Mesenchymal stem cell (in vitro differentiated cells and primary cell): ENCODE results near the gene RTRAF.

ENCODE experiments used
- DNase-seq: peaks from one replicate; pipeline ENCODE4 v3.0.0-alpha.2; 2013
- H2AFZ ChIP-seq: one replicate; pipeline ENCODE4 v1.6.1; 2013; ENCODE audit warnings: low read depth, mild to moderate bottlenecking, control low read depth, inconsistent platforms, low read length, moderate library complexity
- H2AK5ac ChIP-seq: 2 replicates; pipeline ENCODE4 v1.6.1; 2013; ENCODE audit warnings: low read length, moderate library complexity, mild to moderate bottlenecking, inconsistent platforms; ENCODE audit not compliant: severe bottlenecking
- H2BK120ac ChIP-seq: one replicate; pipeline ENCODE4 v1.6.1; 2013; ENCODE audit warnings: low read depth, mild to moderate bottlenecking, inconsistent platforms, low read length, moderate library complexity
- H2BK12ac ChIP-seq, 2 experiments: one replicate each; pipeline ENCODE4 v1.6.1; 2013; ENCODE audit warnings: inconsistent platforms in 2 of 2, low read length in 2 of 2, mild to moderate bottlenecking in 2 of 2, moderate library complexity in 2 of 2, control low read depth in 1 of 2
- H2BK15ac ChIP-seq: one replicate; pipeline ENCODE4 v1.6.1; 2013; ENCODE audit warnings: mild to moderate bottlenecking, low read depth, inconsistent platforms; ENCODE audit not compliant: poor library complexity, severe bottlenecking
- H2BK5ac ChIP-seq: 2 replicates; pipeline ENCODE4 v1.6.1; 2013; ENCODE audit warnings: low read depth, mild to moderate bottlenecking, low read length, control low read depth, inconsistent platforms; ENCODE audit not compliant: poor library complexity, severe bottlenecking
- H3K14ac ChIP-seq, 2 experiments: one replicate each; pipeline ENCODE4 v1.6.1; 2013; ENCODE audit warnings: inconsistent platforms in 2 of 2, low read length in 2 of 2, control low read depth in 1 of 2, mild to moderate bottlenecking in 1 of 2, moderate library complexity in 1 of 2
- H3K18ac ChIP-seq, 2 experiments: one replicate each; pipeline ENCODE4 v1.6.1; 2013; ENCODE audit warnings: inconsistent platforms in 2 of 2, low read length in 2 of 2, control low read depth in 1 of 2, low read depth in 1 of 2, mild to moderate bottlenecking in 1 of 2
- H3K23ac ChIP-seq, 2 experiments: one replicate each; pipeline ENCODE4 v1.6.1; 2013; ENCODE audit warnings: inconsistent platforms in 2 of 2, low read length in 2 of 2, mild to moderate bottlenecking in 2 of 2, moderate library complexity in 2 of 2, control low read depth in 1 of 2
- H3K27ac ChIP-seq: 2 replicates; pipeline ENCODE4 v1.5.1; 2013; ENCODE audit warnings: mild to moderate bottlenecking, moderate library complexity, low read length, control low read depth, inconsistent platforms; ENCODE audit not compliant: poor library complexity, severe bottlenecking
- H3K27me3 ChIP-seq, 2 experiments: 2 replicates each; pipeline versions ENCODE4 v1.6.1 to v1.7.0; 2013; ENCODE audit warnings: low read length in 2 of 2, mild to moderate bottlenecking in 2 of 2, moderate library complexity in 2 of 2, control low read depth in 1 of 2, inconsistent platforms in 1 of 2; ENCODE audit not compliant: control insufficient read depth in 1 of 2, insufficient read depth in 1 of 2
- H3K36me3 ChIP-seq, 2 experiments: 2 replicates each; pipeline versions ENCODE4 v1.6.1 to v1.7.0; 2013; ENCODE audit warnings: low read length in 2 of 2, control low read depth in 1 of 2, inconsistent platforms in 1 of 2, low read depth in 1 of 2, mild to moderate bottlenecking in 1 of 2; ENCODE audit not compliant: insufficient read depth in 2 of 2, control insufficient read depth in 1 of 2
- H3K4ac ChIP-seq, 2 experiments: one replicate each; pipeline ENCODE4 v1.6.1; 2013; ENCODE audit warnings: inconsistent platforms in 2 of 2, low read length in 2 of 2, mild to moderate bottlenecking in 2 of 2, moderate library complexity in 2 of 2, control low read depth in 1 of 2, low read depth in 1 of 2
- H3K4me1 ChIP-seq: 2 replicates; pipeline ENCODE4 v1.6.1; 2013; ENCODE audit warnings: low read depth, low read length, control low read depth; ENCODE audit not compliant: control insufficient read depth, insufficient read depth
- H3K4me2 ChIP-seq: 2 replicates; pipeline ENCODE4 v1.6.1; 2013; ENCODE audit warnings: low read length, mild to moderate bottlenecking, inconsistent platforms; ENCODE audit not compliant: poor library complexity, severe bottlenecking
- H3K4me3 ChIP-seq, 2 experiments: 2 replicates each; pipeline versions ENCODE4 v1.5.1 to v1.7.0; 2013; ENCODE audit warnings: low read length in 2 of 2, mild to moderate bottlenecking in 2 of 2, control low read depth in 1 of 2, low read depth in 1 of 2; ENCODE audit not compliant: insufficient read depth in 1 of 2
- H3K79me1 ChIP-seq: replicated peaks from 2 replicates; pipeline ENCODE4 v1.6.1; 2013; ENCODE audit warnings: mild to moderate bottlenecking, control low read depth, low read length, inconsistent platforms; ENCODE audit not compliant: poor library complexity, severe bottlenecking
- H3K9ac ChIP-seq: 2 replicates; pipeline ENCODE4 v1.7.0; 2013; ENCODE audit warnings: mild to moderate bottlenecking, low read length, moderate library complexity
- H3K9me3 ChIP-seq: 2 replicates; pipeline ENCODE4 v1.7.0; 2013; ENCODE audit warnings: mild to moderate bottlenecking, low read length; ENCODE audit not compliant: control insufficient read depth
- H4K8ac ChIP-seq: one replicate; pipeline ENCODE4 v1.6.1; 2013; ENCODE audit warnings: inconsistent platforms, mild to moderate bottlenecking, low read length, moderate library complexity
- H4K91ac ChIP-seq: one replicate; pipeline ENCODE4 v1.6.1; 2013; ENCODE audit warnings: mild to moderate bottlenecking, low read length, inconsistent platforms
- WGBS: methylation state at CpG from one replicate; pipeline ENCODE4 v1.1.7; 2013; ENCODE audit warnings: mixed read lengths; 5-methylcytosine and 5-hydroxymethylcytosine counted together

The RTRAF gene

DNA sequence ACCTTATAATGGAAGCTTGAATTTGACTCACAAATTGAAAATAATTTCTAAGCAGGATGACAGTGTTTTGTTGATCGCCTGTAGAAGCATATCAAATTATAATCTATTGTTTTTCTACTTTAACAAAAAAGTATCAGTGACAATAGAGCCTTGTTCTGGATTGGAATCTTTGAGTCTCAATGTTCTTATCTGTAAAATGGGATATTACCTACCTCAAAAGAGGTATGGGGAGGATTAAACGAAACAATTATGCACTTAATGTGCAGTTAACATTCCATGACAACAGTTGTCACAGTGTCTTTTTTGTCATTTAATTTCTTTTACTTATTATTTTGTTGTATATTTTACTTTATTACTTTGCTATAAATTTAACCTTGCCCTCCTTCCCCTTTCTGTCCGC, 1.1 kb downstream of the RTRAF start:
- peaks cover 4% of the 10 kb centered on the region for H3K4me1 ChIP-seq
- no CpG with 5 or more reads among the region's 3 CpGs for WGBS

DNA sequence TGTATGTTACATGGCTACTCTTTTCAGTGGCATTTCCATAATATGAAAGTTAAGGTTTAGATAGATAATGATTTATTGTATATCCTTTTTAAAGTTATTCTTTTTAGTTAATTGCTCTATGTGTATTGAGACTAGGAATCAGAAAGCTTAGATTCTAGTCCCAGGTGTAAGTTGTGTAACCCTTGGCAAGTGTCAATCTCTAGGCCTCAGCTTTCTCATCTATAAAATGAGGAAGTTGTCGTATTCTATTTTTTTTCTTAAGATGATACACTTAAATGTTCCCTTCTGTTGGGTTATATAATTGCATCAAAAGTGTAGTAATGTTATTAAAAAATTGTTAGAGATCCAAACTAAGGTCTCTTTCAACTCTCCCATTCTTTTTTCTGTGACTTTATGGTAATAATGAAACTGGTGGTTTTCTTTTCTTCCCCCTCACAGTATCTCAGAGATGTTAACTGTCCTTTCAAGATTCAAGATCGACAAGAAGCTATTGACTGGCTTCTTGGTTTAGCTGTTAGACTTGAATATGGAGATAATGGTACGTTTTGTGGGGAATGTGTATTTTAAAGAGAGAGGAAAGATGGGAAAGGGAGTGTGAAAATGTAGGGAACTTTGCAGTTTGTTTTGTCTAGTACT, 4.1 kb downstream of the RTRAF start:
- Histone ChIP-seq H2BK12ac (no peak overlapping the region), H3K23ac (no peak overlapping the region), H3K27ac (no peak overlapping the region), H2AK5ac (no peak overlapping the region), H3K4me2 (no peak overlapping the region), H3K27me3 (no peaks in the 10 kb centered on the region), H2BK5ac (no peak overlapping the region), H3K79me1 (peaks cover 6% of the 10 kb centered on the region), H4K91ac (no peak overlapping the region), H4K8ac (no peak overlapping the region), H3K4ac (no peak overlapping the region), H2BK120ac (no peak overlapping the region), H3K4me1 (peaks cover 4% of the 10 kb centered on the region), H3K18ac (no peak overlapping the region), H3K4me3 (no peak overlapping the region), H3K14ac (no peak overlapping the region), H3K36me3 (peaks cover 7 to 69% of the 10 kb centered on the region in 2 experiments), H3K9ac (peak overlapping the region; percentile 17), H2AFZ (no peak overlapping the region), H2BK15ac (no peak overlapping the region), H3K9me3 (no peaks in the 10 kb centered on the region)
- 93% methylated on average over 2 of the region's 3 CpGs for WGBS
- DNase-seq = no peak

More for the DNA sequence above, 1.1 kb downstream of the RTRAF start:
- H2AFZ ChIP-seq = no peak overlapping the region
- H2BK5ac ChIP-seq = no peak overlapping the region
- H2AK5ac ChIP-seq = no peak overlapping the region
- no peak overlapping the region for H3K4me2 ChIP-seq
- H3K79me1 ChIP-seq = peaks cover 5% of the 10 kb centered on the region
- H3K4ac ChIP-seq = no peak overlapping the region
- DNase-seq = no peak
- H4K91ac ChIP-seq = no peak overlapping the region
- H2BK120ac ChIP-seq = no peak overlapping the region
- no peaks in the 10 kb centered on the region for H3K27me3 ChIP-seq
- H4K8ac ChIP-seq = no peak overlapping the region
- no peak overlapping the region for H3K27ac ChIP-seq
- no peak overlapping the region for H3K18ac ChIP-seq
- H3K9me3 ChIP-seq = no peaks in the 10 kb centered on the region
- H3K9ac ChIP-seq = peak overlapping the region; percentile 91
- H3K23ac ChIP-seq = no peak overlapping the region
- peaks cover 7 to 46% of the 10 kb centered on the region in 2 experiments for H3K36me3 ChIP-seq
- peak overlapping the region in 1 of 2 experiments; percentile 89 for H3K4me3 ChIP-seq
- no peak overlapping the region for H2BK15ac ChIP-seq
- H3K14ac ChIP-seq = no peak overlapping the region
- no peak overlapping the region for H2BK12ac ChIP-seq

DNA sequence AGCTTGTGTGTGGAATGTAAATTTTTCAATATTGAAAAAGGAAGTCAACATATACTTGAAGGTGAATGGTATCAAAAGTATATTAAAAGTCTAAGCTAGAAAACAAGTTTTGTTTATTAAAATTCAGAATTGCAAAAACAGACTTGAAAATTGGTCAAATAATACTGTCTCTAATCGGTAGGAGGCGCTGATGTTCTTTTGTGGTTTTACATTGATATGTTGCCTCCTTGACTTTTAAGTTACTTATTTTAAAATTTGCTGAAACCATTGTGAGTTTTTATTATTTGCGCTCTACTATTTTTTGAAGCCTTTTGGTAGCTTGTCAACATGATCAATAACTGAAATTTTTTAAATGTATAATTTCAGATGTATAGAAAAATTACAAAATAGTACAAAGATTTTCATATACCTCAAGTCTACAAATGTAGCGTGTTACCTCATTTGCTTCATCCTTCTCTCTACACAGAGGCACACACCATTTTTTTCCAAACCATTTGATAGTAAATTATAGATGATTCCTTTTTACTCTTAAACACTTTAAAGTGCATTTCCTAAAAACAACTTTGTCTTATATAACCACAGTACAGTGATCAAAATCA, 6.9 kb downstream of the RTRAF start:
- peak overlapping the region; percentile 35 for H3K9ac ChIP-seq

DNA sequence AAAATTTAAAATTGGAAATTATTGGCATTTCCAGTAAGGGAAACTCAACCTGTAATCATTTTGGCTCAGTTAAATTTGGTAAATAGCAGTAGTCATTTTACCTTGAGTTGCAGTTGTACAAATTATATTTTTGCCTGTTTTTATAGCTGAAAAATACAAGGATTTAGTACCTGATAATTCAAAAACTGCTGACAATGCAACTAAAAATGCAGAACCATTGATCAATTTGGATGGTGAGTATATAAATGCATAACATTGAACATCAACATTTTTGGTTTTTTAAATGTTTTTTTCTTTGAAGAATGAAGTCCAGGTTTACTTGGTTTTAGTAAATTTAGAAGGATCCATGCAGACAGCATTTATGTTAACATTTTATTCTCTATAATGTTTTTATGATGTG, 9.0 kb downstream of the RTRAF start:
- no peak overlapping the region for H3K4me3 ChIP-seq
- no peak overlapping the region for H2BK5ac ChIP-seq
- DNase-seq = no peak
- no peak overlapping the region for H2BK120ac ChIP-seq
- H3K4me1 ChIP-seq = no peaks in the 10 kb centered on the region
- H4K91ac ChIP-seq = no peak overlapping the region
- no peak overlapping the region for H3K4ac ChIP-seq
- no peak overlapping the region for H3K14ac ChIP-seq
- no peak overlapping the region for H2BK12ac ChIP-seq
- no peak overlapping the region for H2AK5ac ChIP-seq
- H3K27ac ChIP-seq = no peak overlapping the region
- H2BK15ac ChIP-seq = no peak overlapping the region
- H3K27me3 ChIP-seq = no peaks in the 10 kb centered on the region
- H2AFZ ChIP-seq = no peak overlapping the region
- no peak overlapping the region for H3K4me2 ChIP-seq
- H3K23ac ChIP-seq = no peak overlapping the region
- H3K36me3 ChIP-seq = peaks cover 6 to 81% of the 10 kb centered on the region in 2 experiments
- H4K8ac ChIP-seq = no peak overlapping the region
- H3K18ac ChIP-seq = no peak overlapping the region
- H3K9me3 ChIP-seq = no peaks in the 10 kb centered on the region
- H3K9ac ChIP-seq = peak overlapping the region; percentile 76
- peaks cover 9% of the 10 kb centered on the region for H3K79me1 ChIP-seq

More for the DNA sequence above, 6.9 kb downstream of the RTRAF start:
- Histone ChIP-seq H2BK120ac (no peak overlapping the region), H4K8ac (no peak overlapping the region), H3K79me1 (peaks cover 7% of the 10 kb centered on the region), H2BK15ac (no peak overlapping the region), H3K9me3 (no peaks in the 10 kb centered on the region), H3K4me1 (peaks cover 2% of the 10 kb centered on the region), H3K14ac (no peak overlapping the region), H2AFZ (no peak overlapping the region), H3K27ac (no peak overlapping the region), H3K4me2 (no peak overlapping the region), H3K4me3 (no peak overlapping the region), H3K36me3 (peaks cover 7 to 81% of the 10 kb centered on the region in 2 experiments), H3K4ac (no peak overlapping the region), H3K18ac (no peak overlapping the region), H4K91ac (no peak overlapping the region), H2BK12ac (no peak overlapping the region), H3K27me3 (no peaks in the 10 kb centered on the region), H3K23ac (no peak overlapping the region), H2AK5ac (no peak overlapping the region), H2BK5ac (no peak overlapping the region)
- WGBS = 17% methylated on average over 2 of the region's 4 CpGs
- DNase-seq = peak; percentile 64
